ENCODE results near the gene KREMEN1.

The KREMEN1 gene

GRCh38 chr22:29204455-29205183 lies 131.8 kb downstream of the KREMEN1 start:
- no peak for DNase-seq

GRCh38 chr22:29205252-29205593 lies 132.4 kb downstream of the KREMEN1 start:
- DNase-seq = no peak

GRCh38 chr22:29205594-29206371 lies 132.9 kb downstream of the KREMEN1 start, which contains the start of gene EMID1:
EMID1 (plus strand) TSS chr22:29205896; CDS start chr22:29206039, 143 bp downstream.
- DNase-seq = peak in 3 of 56 donors; percentile 25 to 31 (median 29)

- no peak for DNase-seq
Measured at GRCh38 chr22:29206372-29207242, 133.8 kb downstream of the KREMEN1 start.

GRCh38 chr22:29207243-29207550 lies 134.4 kb downstream of the KREMEN1 start:
- DNase-seq = no peak

GRCh38 chr22:29207562-29208501 lies 135.0 kb downstream of the KREMEN1 start:
- no peak for DNase-seq

- no peak for DNase-seq
Measured at GRCh38 chr22:29208502-29208862, 135.6 kb downstream of the KREMEN1 start.

- peak in 17 of 56 donors; percentile 18 to 57 (median 41) for DNase-seq
Measured at GRCh38 chr22:29208879-29209623, 136.2 kb downstream of the KREMEN1 start.

- DNase-seq = no peak
Measured at GRCh38 chr22:29209624-29209929, 136.7 kb downstream of the KREMEN1 start.

- DNase-seq = no peak
Measured at GRCh38 chr22:29211066-29211465, 138.2 kb downstream of the KREMEN1 start.

GRCh38 chr22:29211466-29211865 lies 138.6 kb downstream of the KREMEN1 start:
- DNase-seq = no peak

GRCh38 chr22:29212743-29213142 lies 139.9 kb downstream of the KREMEN1 start:
- DNase-seq = peak in 4 of 56 donors; percentile 13 to 38 (median 18)

- no peak for DNase-seq
Measured at GRCh38 chr22:29213493-29213892, 140.7 kb downstream of the KREMEN1 start.

GRCh38 chr22:29214232-29214631 lies 141.4 kb downstream of the KREMEN1 start:
- DNase-seq = no peak

- DNase-seq = no peak
Measured at GRCh38 chr22:29215012-29215860, 142.4 kb downstream of the KREMEN1 start.

GRCh38 chr22:29216011-29216872 lies 143.4 kb downstream of the KREMEN1 start:
- no peak for DNase-seq

GRCh38 chr22:29216873-29217666 lies 144.2 kb downstream of the KREMEN1 start:
- DNase-seq = peak in 24 of 56 donors; percentile 24 to 56 (median 43)
